Liver (tissue), 3 donors: ENCODE measurements around the gene WRAP73.

ENCODE experiments used
- ATF3 ChIP-seq: IDR thresholded peaks from 2 replicates; pipeline ENCODE4 v1.6.1; 2016; ENCODE audit warnings: antibody characterized with exemption
- CTCF ChIP-seq: fragments of 150-350 bp; IDR thresholded peaks from 2 replicates; pipeline ENCODE4 v1.5.1; 2017; ENCODE audit warnings: improper control_type of control experiment, low read depth, low read length; ENCODE audit not compliant: missing input control
- EGR1 ChIP-seq, 2 donors: IDR thresholded peaks; 2 replicates each; pipeline ENCODE4 v1.6.1; 2016 to 2018; ENCODE audit warnings: antibody characterized with exemption in 2 of 2, low read depth in 2 of 2
- JUND ChIP-seq, 2 donors: IDR thresholded peaks; 2 replicates each; pipeline ENCODE4 v1.6.1; 2016; ENCODE audit warnings: antibody characterized with exemption in 2 of 2
- MAX ChIP-seq: IDR thresholded peaks from 2 replicates; pipeline ENCODE4 v1.6.1; 2016; ENCODE audit warnings: antibody characterized with exemption
- NR2F2 ChIP-seq: IDR thresholded peaks from 2 replicates; pipeline ENCODE4 v1.6.1; 2016; ENCODE audit warnings: antibody characterized with exemption
- RAD21 ChIP-seq, 2 donors: IDR thresholded peaks; 2 replicates each; pipeline ENCODE4 v1.6.1; 2016; ENCODE audit warnings: antibody characterized with exemption in 2 of 2, mild to moderate bottlenecking in 2 of 2
- REST ChIP-seq: IDR thresholded peaks from 2 replicates; pipeline ENCODE4 v1.6.1; 2016; ENCODE audit warnings: antibody characterized with exemption, mild to moderate bottlenecking
- SP1 ChIP-seq: IDR thresholded peaks from 2 replicates; pipeline ENCODE4 v1.6.1; 2018; ENCODE audit warnings: antibody characterized with exemption, mild to moderate bottlenecking
- YY1 ChIP-seq: IDR thresholded peaks from 2 replicates; pipeline ENCODE4 v1.6.1; 2016; ENCODE audit warnings: antibody characterized with exemption, mild to moderate bottlenecking
- ZBTB33 ChIP-seq: IDR thresholded peaks from 2 replicates; pipeline ENCODE4 v1.6.1; 2016; ENCODE audit warnings: antibody characterized with exemption
- donor health status: healthy.
- donor health status: healthy.

GRCh38 chr1:3697104-3697503 is 47.2 kb upstream of the WRAP73 start:
- TF ChIP-seq SP1 (no peak), CTCF (no peak), MAX (no peak), EGR1 (IDR thresholded peaks at IDR 0.05; ENCODE audit: low read depth in 2 of 2) (no peak), YY1 (no peak), JUND (IDR thresholded peaks at IDR 0.05) (no peak), ATF3 (no peak), RAD21 (IDR thresholded peaks at IDR 0.05) (no peak), NR2F2 (no peak), REST (no peak), ZBTB33 (no peak)
